HG02885 (cell line): ENCODE results near the gene BLOC1S6.

Experiments
- ATAC-seq: cut with Tn5 transposase; IDR thresholded peaks from one replicate; pipeline ENCODE4 v1.9.1; 2021; ENCODE audit warnings: mild to moderate bottlenecking; ENCODE audit not compliant: unreplicated experiment, poor library complexity

The BLOC1S6 gene

GRCh38 chr15:45586601-45587094 is 531 bp upstream of the BLOC1S6 start:
- peak; percentile 6 for ATAC-seq

- no peak for ATAC-seq
Observed at GRCh38 chr15:45587863-45588170, 638 bp downstream of the BLOC1S6 start.

GRCh38 chr15:45588219-45588875 is 1.2 kb downstream of the BLOC1S6 start:
- ATAC-seq = no peak

- no peak for ATAC-seq
Observed at GRCh38 chr15:45589256-45589655, 2.1 kb downstream of the BLOC1S6 start.

- ATAC-seq = no peak
Observed at GRCh38 chr15:45594319-45594718, 7.1 kb downstream of the BLOC1S6 start.

- no peak for ATAC-seq
Observed at GRCh38 chr15:45594835-45595530, 7.8 kb downstream of the BLOC1S6 start.

GRCh38 chr15:45603881-45604280 is 16.7 kb downstream of the BLOC1S6 start:
- peak; percentile 44 for ATAC-seq

- no peak for ATAC-seq
Observed at GRCh38 chr15:45604326-45604725, 17.1 kb downstream of the BLOC1S6 start.

GRCh38 chr15:45606413-45606812 is 19.2 kb downstream of the BLOC1S6 start:
- ATAC-seq = no peak

- no peak for ATAC-seq
Observed at GRCh38 chr15:45606841-45607240, 19.7 kb downstream of the BLOC1S6 start.

- no peak for ATAC-seq
Observed at GRCh38 chr15:45611305-45611704, 24.1 kb downstream of the BLOC1S6 start.

- ATAC-seq = no peak
Observed at GRCh38 chr15:45612790-45613415, 25.7 kb downstream of the BLOC1S6 start.

GRCh38 chr15:45616901-45617323 is 29.7 kb downstream of the BLOC1S6 start:
- no peak for ATAC-seq

- no peak for ATAC-seq
Observed at GRCh38 chr15:45618813-45619212, 31.6 kb downstream of the BLOC1S6 start.

- no peak for ATAC-seq
Observed at GRCh38 chr15:45628136-45628535, 41.0 kb downstream of the BLOC1S6 start.

- no peak for ATAC-seq
Observed at GRCh38 chr15:45630917-45631691, 43.9 kb downstream of the BLOC1S6 start.

GRCh38 chr15:45631776-45632175 is 44.6 kb downstream of the BLOC1S6 start:
- no peak for ATAC-seq

- peak; percentile 70 for ATAC-seq
Observed at GRCh38 chr15:45634432-45635190, 47.4 kb downstream of the BLOC1S6 start, which contains the start of gene SQOR. Gene SQOR, plus strand, starts transcription at chr15:45635029. Its CDS starts 23,895 bp downstream, at chr15:45658924.

GRCh38 chr15:45635191-45635638 is 48.0 kb downstream of the BLOC1S6 start:
- ATAC-seq = peak; percentile 56

- ATAC-seq = no peak
Observed at GRCh38 chr15:45635763-45636292, 48.6 kb downstream of the BLOC1S6 start.
